Heart left ventricle (tissue), 13 donors: ENCODE data around the gene CLIP2.

Experiments used
- POLR2A ChIP-seq, 2 donors: fragments of 450-650 bp; IDR thresholded peaks; one replicate each; pipeline ENCODE4 v1.6.1; 2017; ENCODE audit warnings: antibody characterized with exemption in 2 of 2, mild to moderate bottlenecking in 2 of 2, moderate library complexity in 2 of 2
- TF ChIP-seq, protein P1 (sequence below), 12 donors: fragments of 200-600 bp; sonication (generic) in 4 of 12; IDR thresholded peaks; one replicate each; pipeline versions ENCODE4 v1.5.0 to v1.8.0; 2018 to 2022; ENCODE audit warnings: antibody characterized with exemption in 12 of 12, mild to moderate bottlenecking in 5 of 12
- donor health status: ischemic (EF 13 %, LVEDD 7.1; RV severe dilation, severe dysfunction).
- donor health status: DM: no; HTN: yes; CAD: no.
- donor health status: DM: no; HTN: no; CAD: no.
- donor health status: ischemic (EF 25% LVEDD 6.9; RV normal size, moderate dysfunction).
- donor health status: ischemic (EF 25% LVEDD 5.7; RV mildly dilated, moderate dysfunction).
- donor health status: ischemic (EF 35%, LVEDD 5.7; RV mildly dilated, moderate dysfunction).
- donor health status: nonischemic (EF 11% LVEDD 7.7; RV severe dilation, severe dysfunction).
- donor health status: DM: yes; HTN: yes; CAD: no.
- donor health status: PGD.
- donor health status: ischemic (EF 29% LVEDD 5.4; RV normal size, mild dysfunction).
- donor health status: nonischemic (EF 23%, LVEDD 6.1; RV moderate dilation, normal function).

DNA sequence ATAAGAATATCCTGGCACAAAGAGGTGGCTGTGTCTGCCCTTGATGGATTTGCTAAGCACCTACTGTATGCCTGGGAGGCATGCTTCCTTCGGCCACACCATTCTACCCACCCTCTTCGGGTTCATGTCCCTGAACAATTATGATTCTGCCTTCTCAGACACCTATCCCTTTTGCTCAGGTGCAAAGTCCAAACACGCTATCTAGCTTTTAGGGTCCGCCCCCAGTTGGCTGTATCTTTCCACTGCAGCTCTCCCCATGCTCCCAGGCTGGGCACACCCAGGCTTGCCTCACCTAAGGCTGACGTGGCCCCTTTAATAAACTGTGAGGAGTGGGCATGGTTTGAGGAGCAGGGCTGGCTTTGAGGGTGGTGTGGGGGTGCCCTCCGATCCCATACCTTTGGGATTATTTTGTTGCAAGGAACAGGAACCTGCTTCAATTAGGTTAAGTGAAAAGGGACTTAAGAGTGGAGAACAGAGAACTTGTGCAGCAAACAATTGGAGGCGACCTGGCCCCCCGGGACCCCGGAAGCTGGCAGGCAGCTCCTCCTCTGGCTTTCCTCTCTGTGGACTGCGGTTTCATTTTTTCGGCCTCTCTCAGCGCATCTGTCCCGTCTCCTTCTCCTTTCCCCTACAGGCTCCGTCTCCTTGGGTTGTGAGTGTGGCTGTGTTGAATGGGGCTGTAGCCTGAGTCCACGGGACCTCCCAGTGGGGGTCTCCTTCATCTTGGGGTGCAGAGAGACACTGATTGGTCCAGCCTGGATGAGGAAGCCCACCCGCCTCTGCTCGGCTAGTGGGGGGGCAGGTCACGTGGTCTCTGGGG, 3.8 kb downstream of the CLIP2 start:
- TF ChIP-seq, protein P1, sequence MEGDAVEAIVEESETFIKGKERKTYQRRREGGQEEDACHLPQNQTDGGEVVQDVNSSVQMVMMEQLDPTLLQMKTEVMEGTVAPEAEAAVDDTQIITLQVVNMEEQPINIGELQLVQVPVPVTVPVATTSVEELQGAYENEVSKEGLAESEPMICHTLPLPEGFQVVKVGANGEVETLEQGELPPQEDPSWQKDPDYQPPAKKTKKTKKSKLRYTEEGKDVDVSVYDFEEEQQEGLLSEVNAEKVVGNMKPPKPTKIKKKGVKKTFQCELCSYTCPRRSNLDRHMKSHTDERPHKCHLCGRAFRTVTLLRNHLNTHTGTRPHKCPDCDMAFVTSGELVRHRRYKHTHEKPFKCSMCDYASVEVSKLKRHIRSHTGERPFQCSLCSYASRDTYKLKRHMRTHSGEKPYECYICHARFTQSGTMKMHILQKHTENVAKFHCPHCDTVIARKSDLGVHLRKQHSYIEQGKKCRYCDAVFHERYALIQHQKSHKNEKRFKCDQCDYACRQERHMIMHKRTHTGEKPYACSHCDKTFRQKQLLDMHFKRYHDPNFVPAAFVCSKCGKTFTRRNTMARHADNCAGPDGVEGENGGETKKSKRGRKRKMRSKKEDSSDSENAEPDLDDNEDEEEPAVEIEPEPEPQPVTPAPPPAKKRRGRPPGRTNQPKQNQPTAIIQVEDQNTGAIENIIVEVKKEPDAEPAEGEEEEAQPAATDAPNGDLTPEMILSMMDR (IDR thresholded peaks at IDR 0.05): no peak
- TF ChIP-seq POLR2A (IDR thresholded peaks at IDR 0.05): no peak
